Activated T-cell treated with anti-CD3 and anti-CD28 coated beads for 4 hours (primary cell): ENCODE results near the gene TEX26.

ENCODE experiments used
- DNase-seq: peaks from one replicate; pipeline ENCODE4 v3.0.0-alpha.2; 2020

The TEX26 gene

DNA sequence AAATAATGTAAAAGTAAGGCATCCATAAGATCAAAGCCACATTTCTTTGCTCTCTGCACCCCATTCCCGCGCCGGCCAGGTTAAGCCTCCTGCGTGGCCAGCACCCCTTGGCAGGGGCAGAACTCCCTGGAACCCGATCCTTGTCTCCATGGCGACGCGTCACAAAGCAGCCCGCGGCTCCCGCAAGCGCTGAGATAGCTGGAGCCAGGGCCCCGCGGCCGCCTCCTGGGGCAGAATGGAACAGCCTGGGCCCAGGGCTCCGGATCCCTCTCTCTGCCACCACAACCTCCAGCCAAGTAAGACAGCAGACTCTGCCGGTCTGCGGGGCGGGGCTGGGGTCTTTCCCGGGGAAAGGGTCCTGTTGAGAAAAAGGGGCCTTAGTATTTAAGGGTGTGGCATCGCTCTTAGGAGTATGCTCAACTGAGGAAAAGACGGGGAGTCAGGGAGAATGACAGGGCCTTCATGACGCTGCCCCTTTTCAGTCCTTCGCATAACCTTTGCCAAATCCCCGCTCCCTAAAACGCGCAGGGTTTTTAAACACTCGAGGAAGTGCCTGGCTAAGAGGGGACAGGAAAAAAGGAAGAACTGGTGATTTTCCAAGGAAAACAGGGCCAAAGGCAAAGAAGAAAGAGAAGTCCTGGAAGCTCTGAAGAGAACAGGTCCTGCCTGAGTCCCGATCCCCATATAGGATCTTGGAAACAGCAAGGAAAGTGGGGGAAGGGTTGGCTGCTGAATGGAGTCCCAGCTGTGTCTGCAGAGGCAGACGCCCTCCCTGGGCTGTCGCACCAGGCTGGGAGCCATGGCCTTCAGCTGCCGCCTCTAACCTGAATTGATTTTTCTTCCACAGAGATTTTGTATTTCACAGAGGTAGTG, at the start of gene TEX26:
TEX26 (plus strand) TSS at position 176 of the 873 bp plus-strand sequence; CDS start at position 236, 60 bp downstream.
- DNase-seq, result no peak

DNA sequence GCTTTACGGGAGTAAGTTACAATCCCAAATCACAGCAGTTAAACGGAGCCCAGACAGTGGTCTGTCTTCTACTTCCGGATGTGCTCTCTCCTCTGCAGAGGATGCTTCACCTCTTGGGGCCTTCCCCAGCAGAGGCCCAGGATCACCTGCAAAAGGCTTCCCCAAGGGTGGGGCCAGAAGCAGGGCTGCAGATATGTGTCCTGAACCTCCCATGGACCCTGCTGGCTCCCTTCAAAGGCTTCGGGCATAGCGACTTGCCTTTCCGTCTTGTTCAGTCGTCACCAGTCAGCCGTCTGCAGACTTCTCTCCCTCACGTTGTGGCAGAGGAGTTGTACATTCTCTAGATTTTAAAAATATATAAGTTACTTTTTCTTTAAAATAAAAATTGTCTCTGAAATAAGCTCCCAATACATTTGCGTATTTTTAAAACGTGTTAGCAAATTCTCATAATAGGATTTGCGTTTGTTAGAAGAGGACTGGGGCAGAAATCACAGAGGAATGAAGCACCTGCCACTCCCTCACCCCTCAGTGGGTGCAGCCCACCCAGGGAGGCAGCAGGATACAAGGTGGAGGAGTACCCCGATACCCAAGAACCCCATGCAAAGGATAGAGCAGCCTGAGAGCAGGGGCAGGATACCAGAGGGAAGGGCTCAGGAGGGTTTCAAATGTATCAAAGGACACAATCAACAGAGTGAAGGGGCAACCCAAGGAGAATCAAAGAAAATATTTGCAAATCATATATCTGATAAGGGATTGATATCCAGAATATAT, 49.3 kb upstream of the TEX26 start:
- DNase-seq, result no peak

DNA sequence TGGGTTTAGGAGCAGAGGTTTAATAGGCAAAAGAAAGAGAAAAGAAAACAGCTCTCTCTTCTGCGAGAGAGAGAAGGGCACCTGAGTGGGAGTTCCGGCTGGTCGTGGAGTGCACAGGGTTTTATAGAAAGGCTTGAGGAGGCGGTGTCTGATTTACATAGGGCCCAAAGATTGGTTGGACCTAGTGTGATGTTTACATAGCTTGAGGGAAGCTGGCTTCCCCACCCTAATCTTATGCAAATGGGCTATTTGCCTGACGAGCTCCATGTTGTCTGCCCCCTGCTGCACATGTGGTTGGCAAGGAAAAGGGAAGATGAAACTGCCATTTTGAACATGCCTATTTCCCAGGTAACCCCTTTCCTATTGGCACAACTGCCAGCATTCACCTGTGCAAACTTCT, 47.9 kb upstream of the TEX26 start:
- DNase-seq, result no peak

DNA sequence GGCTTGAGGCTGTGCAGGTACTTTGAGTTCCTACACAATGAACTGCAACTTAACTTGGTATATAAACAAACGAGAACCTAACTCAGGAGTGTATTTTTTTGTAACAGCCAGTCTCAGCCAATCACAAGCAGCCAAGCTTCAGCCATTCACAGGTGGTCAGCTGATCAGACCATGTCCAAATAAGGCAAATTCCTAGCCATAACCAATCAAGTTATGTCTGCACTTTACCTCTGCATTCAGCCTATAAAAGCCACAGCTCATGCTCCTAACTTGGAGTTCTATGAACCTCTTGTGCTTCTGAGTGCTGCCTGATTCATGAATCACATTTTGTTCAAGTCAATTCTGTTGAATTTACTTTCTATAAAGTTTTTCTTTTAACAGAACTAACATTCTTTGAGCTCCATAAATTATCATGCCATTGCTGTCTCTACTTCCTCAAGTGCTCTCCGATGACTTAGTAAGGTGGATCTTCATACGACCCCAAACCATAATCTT, 43.2 kb upstream of the TEX26 start:
- DNase-seq, result no peak

- no peak for DNase-seq
Measured at GRCh38 chr13:30892966-30893365, 39.5 kb upstream of the TEX26 start.

GRCh38 chr13:30895773-30896172, 36.7 kb upstream of the TEX26 start:
- DNase-seq, result no peak

- DNase-seq, result no peak
Measured at GRCh38 chr13:30898070-30898469, 34.4 kb upstream of the TEX26 start.

DNA sequence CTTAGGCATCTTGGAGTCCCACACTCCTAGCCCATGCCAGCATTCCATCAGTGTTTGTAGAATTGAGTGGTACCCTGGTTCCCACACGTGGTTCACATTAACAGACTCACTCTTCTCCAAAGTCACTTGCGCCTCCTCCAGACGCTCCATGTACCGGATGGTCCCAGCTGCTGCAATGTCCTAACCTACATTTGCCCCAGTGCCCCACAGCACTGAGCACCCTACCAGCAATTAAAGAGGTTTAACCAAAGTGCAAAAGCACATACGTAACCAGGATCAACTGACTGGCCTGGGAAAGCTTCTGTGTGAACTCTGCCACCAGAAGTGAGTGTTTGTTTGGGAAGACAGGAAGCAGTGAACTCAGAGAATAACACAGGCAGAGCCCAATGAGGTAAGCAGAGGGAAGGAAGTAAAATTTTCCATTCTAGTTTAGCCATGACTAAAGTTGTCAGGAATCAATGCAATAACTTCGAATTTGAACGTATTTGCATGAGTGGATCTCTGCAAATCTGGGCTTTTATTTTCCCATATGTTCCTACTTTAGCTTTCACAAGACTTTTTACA, 33.7 kb upstream of the TEX26 start:
- no peak for DNase-seq

- DNase-seq, result no peak
Measured at GRCh38 chr13:30900436-30900835, 32.0 kb upstream of the TEX26 start.

DNA sequence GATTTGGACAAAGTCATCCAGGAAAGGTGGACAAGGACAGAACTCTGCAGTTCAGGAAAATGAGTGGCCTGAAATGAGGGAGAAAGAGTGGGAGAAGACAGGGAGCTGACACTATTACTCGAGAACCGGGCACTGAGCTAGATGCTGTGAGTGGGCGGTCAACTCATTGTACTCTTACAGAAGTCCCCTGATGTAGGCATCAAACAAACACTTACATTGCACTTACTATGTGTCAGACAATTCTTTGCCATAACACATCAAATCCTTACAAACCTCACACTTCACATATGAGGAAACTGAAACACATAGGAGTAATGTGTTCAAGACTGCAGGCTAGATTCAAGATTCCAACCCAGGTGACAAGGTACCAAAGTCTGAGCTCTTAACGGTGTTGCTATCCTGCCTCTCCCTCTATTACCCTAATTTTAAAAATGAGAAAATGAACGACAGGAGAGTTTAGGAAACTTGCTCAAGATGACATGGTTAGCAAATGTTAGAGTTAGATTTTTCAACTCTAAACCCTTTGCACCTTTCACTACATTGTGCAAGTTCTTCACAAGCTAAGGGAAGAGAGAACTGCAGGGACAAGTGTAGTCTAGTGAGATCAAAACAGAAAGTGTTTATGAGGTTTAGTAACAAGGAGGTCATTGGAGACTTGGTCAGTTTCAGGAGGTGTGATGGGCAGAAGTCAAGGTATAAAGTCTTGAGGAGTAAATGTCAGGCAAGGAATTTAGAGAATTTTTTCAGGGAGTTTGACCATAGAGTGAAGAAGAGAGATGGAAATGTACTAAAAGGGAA, 31.3 kb upstream of the TEX26 start:
- no peak for DNase-seq

DNA sequence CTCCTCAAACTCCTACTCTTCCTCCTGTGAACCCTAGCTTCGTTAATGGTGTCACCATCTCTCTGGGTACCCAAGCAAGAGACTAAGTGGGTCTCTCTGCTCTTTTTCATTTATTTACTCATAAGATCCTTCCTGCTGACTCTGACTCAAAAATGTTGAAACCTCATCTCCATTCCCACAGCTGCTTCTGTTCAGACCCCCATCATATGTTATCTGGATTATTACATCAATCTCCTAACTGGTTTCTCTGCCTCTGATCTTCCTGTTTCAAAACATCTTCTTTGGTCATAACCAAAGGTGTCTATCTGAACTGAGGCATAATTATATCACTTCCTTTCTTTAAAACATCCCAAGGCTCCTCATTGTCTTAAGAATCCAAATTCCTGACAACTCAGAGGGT, 28.4 kb upstream of the TEX26 start:
- no peak for DNase-seq

DNA sequence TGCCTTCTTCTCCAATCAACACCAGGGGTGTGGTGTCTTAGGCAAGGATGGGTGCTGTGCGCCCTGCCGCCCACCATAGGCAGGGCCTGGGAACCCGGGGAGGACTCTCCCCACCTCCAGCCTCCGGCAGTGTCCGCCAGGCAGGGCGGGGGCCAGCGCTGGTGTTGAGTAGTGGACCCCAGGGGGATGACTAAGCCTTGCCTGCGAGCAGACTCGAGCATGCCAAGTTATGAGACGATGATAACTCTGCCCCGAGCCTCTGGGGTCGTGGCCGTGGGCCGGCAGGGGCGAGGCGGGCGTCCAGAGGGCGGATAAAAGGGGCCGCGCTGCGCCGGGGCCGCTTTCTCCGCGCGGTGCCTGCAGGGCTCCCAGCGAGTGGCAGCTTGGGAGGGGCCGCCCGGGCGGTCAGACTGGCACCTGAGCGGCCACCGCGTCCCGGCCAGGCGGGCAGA, 26.5 kb upstream of the TEX26 start, which contains the start of gene MEDAG:
MEDAG (plus strand) TSS at position 340 of the 452 bp plus-strand sequence. CDS start 245 bp downstream, outside the sequence.
- no peak for DNase-seq

- DNase-seq, result no peak
Measured at GRCh38 chr13:30906411-30907051, 25.9 kb upstream of the TEX26 start.

DNA sequence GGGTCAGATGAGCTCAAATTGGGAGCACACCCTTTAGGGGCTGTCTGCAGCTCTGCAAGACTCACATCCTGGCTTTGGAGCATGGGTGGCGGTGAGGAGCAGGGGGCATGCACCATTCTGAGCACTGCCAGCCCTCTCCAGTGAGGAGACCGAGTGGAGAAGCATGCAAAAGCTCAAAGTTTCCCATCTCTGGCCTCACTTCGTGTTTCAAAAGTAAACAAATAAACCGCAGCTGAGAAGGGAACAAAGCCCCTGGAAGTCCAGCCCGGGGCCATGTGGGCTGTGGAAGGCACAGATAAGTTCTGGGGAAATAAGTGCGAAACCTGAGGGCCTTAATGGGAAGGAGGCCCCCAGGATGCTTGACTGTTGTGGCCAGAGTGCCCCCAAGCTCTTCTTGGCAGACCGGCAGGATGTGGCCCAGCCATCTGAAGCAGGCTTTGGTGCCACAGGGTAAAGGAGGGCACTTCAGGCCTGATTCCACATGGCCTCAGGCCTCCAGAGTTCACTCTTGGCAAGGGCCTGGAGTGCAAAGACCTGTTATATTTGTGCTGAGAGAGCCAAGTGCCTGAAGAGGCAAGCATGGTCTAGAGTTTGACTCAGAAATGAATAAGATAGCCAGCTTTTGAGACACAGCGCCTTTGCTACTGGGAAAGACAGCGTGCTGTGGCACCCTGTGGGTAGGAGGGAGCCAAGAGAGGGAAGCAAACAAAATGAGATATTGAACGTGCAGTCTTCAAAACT, 25.2 kb upstream of the TEX26 start:
- no peak for DNase-seq

DNA sequence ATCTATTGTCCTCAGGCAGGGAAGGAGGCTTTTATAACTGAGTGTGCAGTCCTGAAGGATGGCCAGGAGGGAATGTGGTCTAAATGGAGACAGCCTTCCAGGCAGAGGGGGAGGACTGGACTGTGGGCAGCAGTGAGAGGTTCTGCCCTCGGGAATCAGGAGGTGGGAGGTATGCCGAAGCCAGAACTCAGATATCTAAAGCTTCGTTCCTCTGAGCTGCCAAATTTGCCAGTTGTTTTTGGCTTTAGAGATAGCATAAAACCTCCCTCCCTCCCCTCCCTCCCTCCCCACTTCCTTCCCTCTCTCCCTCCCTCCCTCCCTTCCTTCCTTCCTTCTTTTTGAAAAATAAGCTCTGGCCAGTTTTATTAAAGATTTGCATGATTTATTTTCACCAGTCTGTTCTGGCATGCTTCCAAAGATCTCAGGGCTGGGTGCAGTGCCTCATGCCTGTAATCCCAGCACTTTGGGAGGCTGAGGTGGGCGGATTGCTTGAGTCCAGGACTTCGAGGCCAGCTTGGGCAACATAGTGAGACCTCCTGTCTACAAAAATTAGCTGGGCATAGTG, 24.0 kb upstream of the TEX26 start:
- DNase-seq, result no peak

DNA sequence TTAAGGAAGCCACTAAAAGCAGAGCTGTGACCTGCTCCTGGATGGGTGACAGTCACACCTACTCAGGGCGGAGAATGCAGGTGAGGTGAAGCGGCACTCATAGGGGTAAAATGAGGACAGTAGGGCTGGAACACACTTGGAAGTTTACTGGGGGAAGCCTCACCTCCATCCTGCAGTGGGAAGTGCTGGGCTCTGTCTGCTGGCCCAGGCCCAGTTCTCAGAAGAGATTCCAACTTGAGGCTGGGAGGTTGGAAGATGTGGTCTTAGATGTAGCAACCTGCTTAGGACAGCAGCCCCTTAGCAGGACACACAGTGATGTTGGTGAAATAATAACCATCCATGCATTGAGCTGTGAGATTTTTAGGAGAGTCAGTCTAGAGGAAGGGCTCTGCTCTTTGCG, 21.8 kb upstream of the TEX26 start:
- no peak for DNase-seq

- DNase-seq, result no peak
Measured at GRCh38 chr13:30915691-30916541, 16.5 kb upstream of the TEX26 start.

DNA sequence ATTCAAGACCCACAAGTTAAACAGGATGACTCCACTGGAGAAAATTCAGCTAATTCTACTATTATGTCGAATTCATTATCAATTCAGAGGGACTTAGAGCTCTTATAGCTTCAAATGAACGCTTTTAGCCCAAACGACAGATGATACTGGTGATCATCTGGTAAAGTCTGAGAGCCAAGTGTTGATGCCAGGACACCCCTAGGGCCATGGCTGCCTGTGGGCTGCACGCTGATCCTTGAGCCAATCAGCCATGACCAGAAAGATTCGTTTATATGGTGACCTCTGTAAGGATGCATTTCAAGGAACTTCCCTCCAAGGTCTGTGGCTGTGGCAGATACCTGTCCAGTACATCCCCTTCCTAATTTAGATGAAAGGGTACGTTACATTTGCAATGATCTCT, 15.5 kb upstream of the TEX26 start:
- DNase-seq, result no peak

- no peak for DNase-seq
Measured at GRCh38 chr13:30918662-30919405, 13.6 kb upstream of the TEX26 start.
